Measurements from ENCODE around the gene FMNL2. TPM values are rescaled to one million over a fixed set of nuclear protein-coding genes. Genes with fewer than 3 reads are reported as not detected.

The FMNL2 gene
- total RNA-seq, 1 experiment from 2014 or later = 46.5 TPM

GRCh38 chr2:152415231-152415642 lies 80.3 kb downstream of the FMNL2 start:
- peak overlapping the region; percentile 22 for H3K27ac Mint-ChIP-seq (ENCODE audit: unreplicated experiment)
- H3K36me3 Mint-ChIP-seq (ENCODE audit: insufficient read depth, unreplicated experiment) = no peaks in the 10 kb centered on the region
- DNase-seq = no peak
- H3K4me3 Mint-ChIP-seq (ENCODE audit: low read depth, unreplicated experiment) = no peak overlapping the region
- H3K9me3 Mint-ChIP-seq (ENCODE audit: low read depth, unreplicated experiment) = no peaks in the 10 kb centered on the region
- no peak for TF ChIP-seq CTCF (IDR thresholded peaks at IDR 0.05; ENCODE audit: unreplicated experiment)
- CTCF ChIA-PET = interaction anchor here (1.3 kb wide), 1 partner anchor 9 kb away, joined by 11 read pairs; no protein-coding TSS in a partner anchor
- intact Hi-C loops (cut with micrococcal nuclease; ENCODE audit: unreplicated experiment) = no loop called here
- BruUV-seq (replicated peaks) = no TSS peak
- H3K4me1 Mint-ChIP-seq (ENCODE audit: low read depth, unreplicated experiment) = peaks cover 58% of the 10 kb centered on the region
- H3K27me3 Mint-ChIP-seq (ENCODE audit: unreplicated experiment) = no peaks in the 10 kb centered on the region

DNA sequence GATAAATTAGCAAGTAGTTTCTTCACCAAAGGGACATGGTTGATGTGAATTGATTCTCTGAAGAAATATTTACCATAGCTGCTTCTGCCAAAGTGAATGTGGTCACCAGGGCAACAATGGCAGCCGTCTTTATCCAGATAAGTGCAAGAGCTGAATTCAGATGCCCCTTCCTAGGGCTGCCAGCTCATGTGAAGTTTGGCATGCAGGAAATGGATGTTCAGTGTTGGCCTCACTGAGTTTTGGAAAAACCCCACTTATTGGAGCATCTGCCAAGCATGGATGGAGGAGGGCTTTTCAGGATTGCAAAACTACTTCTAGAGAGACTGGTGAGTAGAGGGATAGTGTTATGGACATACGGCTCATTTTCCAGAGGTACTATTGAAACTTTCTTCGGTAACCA lies 80.8 kb downstream of the FMNL2 start:
- no TSS peak for BruUV-seq (replicated peaks)
- no peak overlapping the region for H3K4me3 Mint-ChIP-seq (ENCODE audit: low read depth, unreplicated experiment)
- no peaks in the 10 kb centered on the region for H3K36me3 Mint-ChIP-seq (ENCODE audit: insufficient read depth, unreplicated experiment)
- no peaks in the 10 kb centered on the region for H3K27me3 Mint-ChIP-seq (ENCODE audit: unreplicated experiment)
- no peak for DNase-seq
- H3K27ac Mint-ChIP-seq (ENCODE audit: unreplicated experiment) = peak overlapping the region; percentile 22
- H3K4me1 Mint-ChIP-seq (ENCODE audit: low read depth, unreplicated experiment) = peaks cover 62% of the 10 kb centered on the region
- TF ChIP-seq CTCF (IDR thresholded peaks at IDR 0.05; ENCODE audit: unreplicated experiment) = no peak
- intact Hi-C loops (cut with micrococcal nuclease; ENCODE audit: unreplicated experiment) = no loop called here
- CTCF ChIA-PET = interaction anchor here (0.6 to 1.3 kb wide), 2 partner anchors 9 to 199 kb away, joined by 3 to 11 read pairs; no protein-coding TSS in a partner anchor
- no peaks in the 10 kb centered on the region for H3K9me3 Mint-ChIP-seq (ENCODE audit: low read depth, unreplicated experiment)

DNA sequence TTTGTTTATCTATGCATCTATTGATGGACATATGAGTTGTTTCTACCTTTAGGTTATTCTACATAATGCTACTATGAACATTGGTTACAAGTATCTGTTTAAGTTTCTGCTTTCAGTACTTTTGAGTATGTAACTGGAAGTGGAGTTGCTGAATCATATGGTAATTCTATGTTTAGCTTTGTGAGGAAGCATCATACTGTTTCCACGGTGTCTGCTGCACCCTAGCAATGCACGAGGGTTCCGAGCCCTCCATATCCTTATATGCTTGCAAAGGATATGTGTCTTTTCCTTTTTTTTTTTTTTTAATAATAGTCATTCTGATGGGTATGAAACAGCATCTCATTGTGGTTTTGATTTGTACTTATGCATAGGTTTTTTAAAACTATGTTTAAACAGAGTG lies 83.7 kb downstream of the FMNL2 start:
- DNase-seq = no peak
- no peaks in the 10 kb centered on the region for H3K36me3 Mint-ChIP-seq (ENCODE audit: insufficient read depth, unreplicated experiment)
- CTCF ChIA-PET = interaction anchor here (0.7 kb wide), 1 partner anchor 38 kb away, joined by 4 read pairs; no protein-coding TSS in a partner anchor
- TF ChIP-seq CTCF (IDR thresholded peaks at IDR 0.05; ENCODE audit: unreplicated experiment) = no peak
- H3K27me3 Mint-ChIP-seq (ENCODE audit: unreplicated experiment) = no peaks in the 10 kb centered on the region
- H3K9me3 Mint-ChIP-seq (ENCODE audit: low read depth, unreplicated experiment) = no peaks in the 10 kb centered on the region
- peaks cover 49% of the 10 kb centered on the region for H3K4me1 Mint-ChIP-seq (ENCODE audit: low read depth, unreplicated experiment)
- intact Hi-C loops (cut with micrococcal nuclease; ENCODE audit: unreplicated experiment) = no loop called here
- H3K4me3 Mint-ChIP-seq (ENCODE audit: low read depth, unreplicated experiment) = no peak overlapping the region
- H3K27ac Mint-ChIP-seq (ENCODE audit: unreplicated experiment) = no peak overlapping the region
- no TSS peak for BruUV-seq (replicated peaks)

GRCh38 chr2:152419944-152420343 lies 85.0 kb downstream of the FMNL2 start:
- intact Hi-C loops (cut with micrococcal nuclease; ENCODE audit: unreplicated experiment) = no loop called here
- no peak for DNase-seq
- H3K4me3 Mint-ChIP-seq (ENCODE audit: low read depth, unreplicated experiment) = no peak overlapping the region
- H3K36me3 Mint-ChIP-seq (ENCODE audit: insufficient read depth, unreplicated experiment) = no peaks in the 10 kb centered on the region
- no TSS peak for BruUV-seq (replicated peaks)
- H3K27ac Mint-ChIP-seq (ENCODE audit: unreplicated experiment) = peak overlapping the region; percentile 78
- no peak for TF ChIP-seq CTCF (IDR thresholded peaks at IDR 0.05; ENCODE audit: unreplicated experiment)
- CTCF ChIA-PET = interaction anchor here (0.6 kb wide), 1 partner anchor 68 kb away, joined by 4 read pairs; no protein-coding TSS in a partner anchor
- peaks cover 41% of the 10 kb centered on the region for H3K4me1 Mint-ChIP-seq (ENCODE audit: low read depth, unreplicated experiment)
- no peaks in the 10 kb centered on the region for H3K27me3 Mint-ChIP-seq (ENCODE audit: unreplicated experiment)
- H3K9me3 Mint-ChIP-seq (ENCODE audit: low read depth, unreplicated experiment) = no peaks in the 10 kb centered on the region

Data from Calu3 (cell line).